Heart right ventricle (tissue), 16 donors: ENCODE results near the gene ANK3. TPM values are rescaled to one million over a fixed set of nuclear protein-coding genes. Genes with fewer than 3 reads are reported as not detected.
A peak's percentile ranks its signal among the peaks of the same experiment; 100 is the strongest.

ENCODE experiments used
- ATAC-seq, 8 donors: fragments of 200-7000 bp; cut with Tn5 transposase; one replicate each; pipeline ENCODE4 v1.9.1; 2020; ENCODE audit warnings: mild to moderate bottlenecking in 8 of 8, moderate library complexity in 8 of 8, moderate number of reproducible peaks in 1 of 8
- DNase-seq, 2 donors: peaks; one replicate each; pipeline ENCODE4 v3.0.0-alpha.2; 2020
- H3K27ac ChIP-seq, 10 donors: fragments of 200-600 bp; sonication (generic) in 2 of 10; one replicate each; pipeline versions ENCODE4 v1.5.0 to v1.8.0; 2020 to 2022; ENCODE audit warnings: mild to moderate bottlenecking in 3 of 10
- H3K27me3 ChIP-seq, 7 donors: fragments of 200-600 bp; one replicate each; pipeline ENCODE4 v1.8.0; 2021 to 2022; ENCODE audit warnings: mild to moderate bottlenecking in 2 of 7
- H3K36me3 ChIP-seq, 9 donors: fragments of 200-600 bp; sonication (generic) in 1 of 9; one replicate each; pipeline versions ENCODE4 v1.5.0 to v1.8.0; 2020 to 2022; ENCODE audit warnings: mild to moderate bottlenecking in 2 of 9
- H3K4me1 ChIP-seq, 9 donors: fragments of 200-600 bp; sonication (generic) in 1 of 9; one replicate each; pipeline versions ENCODE4 v1.5.0 to v1.8.0; 2020 to 2022; ENCODE audit warnings: mild to moderate bottlenecking in 4 of 9
- H3K4me3 ChIP-seq, 10 donors: fragments of 200-600 bp; sonication (generic) in 2 of 10; one replicate each; pipeline versions ENCODE4 v1.5.0 to v1.8.0; 2020 to 2022; ENCODE audit warnings: mild to moderate bottlenecking in 7 of 10, moderate library complexity in 2 of 10
- H3K9me3 ChIP-seq, 11 donors: fragments of 200-600 bp in 10 of 11; sonication (generic) in 2 of 11; one replicate each; pipeline versions ENCODE4 v1.5.0 to v1.8.0; 2013 to 2022; ENCODE audit warnings: mild to moderate bottlenecking in 2 of 11, control low read depth in 1 of 11, moderate library complexity in 1 of 11
- WGBS, 2 donors: extraction: QIAGEN DNeasy Blood & Tissue Kit; methylation state at CpG; one replicate each; pipeline ENCODE4 v1.1.7; 2013; ENCODE audit warnings: inconsistent platforms in 1 of 2; 5-methylcytosine and 5-hydroxymethylcytosine counted together
- intact Hi-C, 10 donors: fragments of 100-400 bp; cut with DNase I; formaldehyde crosslinking; loops; one replicate each; pipeline versions ENCODE4 v1.11.1 to v1.14.2; 2022
- polyA plus RNA-seq, 2 donors: library from polyadenylated mRNA; stranded (reverse); fragments of 200-250 nt; gene quantifications; one replicate each; pipeline ENCODE4 v1.2.3, GENCODE V29; 2013
- total RNA-seq, 10 donors: library from RNA; stranded (reverse); fragmentation: NEBNext Ultra II Directional in 3 of 10; extraction: Animal tissue kit (Norgen Biotek cat#: 25700) in 3 of 10; gene quantifications; one replicate each; pipeline versions ENCODE4 v1.2.1 to v1.2.4, GENCODE V29; 2021 to 2023
- TF ChIP-seq, protein P1 (sequence below), 9 donors: fragments of 200-600 bp; sonication (generic) in 2 of 9; IDR thresholded peaks; one replicate each; pipeline versions ENCODE4 v1.5.0 to v1.8.0; 2021 to 2022; ENCODE audit warnings: antibody characterized with exemption in 9 of 9, mild to moderate bottlenecking in 5 of 9, moderate library complexity in 1 of 9
- donor health status: Arrhythmogenic right ventricular cardiomyopathy.
- donor health status: ischemic (EF 13 %, LVEDD 7.1; RV severe dilation, severe dysfunction).
- donor health status: healthy with polysubstance abuse.
- donor health status: DM: no; HTN: yes; CAD: no.
- donor health status: DM: no; HTN: no; CAD: no.
- donor health status: ischemic (EF 25% LVEDD 6.9; RV normal size, moderate dysfunction).
- donor health status: ischemic (EF 25% LVEDD 5.7; RV mildly dilated, moderate dysfunction).
- donor health status: healthy.
- donor health status: DM: yes; HTN: yes; CAD: no.
- donor health status: Ischemic cardiomyopathy.
- donor health status: ischemic (EF 35%, LVEDD 5.7; RV mildly dilated, moderate dysfunction).
- donor health status: nonischemic (EF 11% LVEDD 7.7; RV severe dilation, severe dysfunction).
- donor health status: DM: yes; HTN: yes; CAD: no.
- donor health status: PGD.
- donor health status: ischemic (EF 29% LVEDD 5.4; RV normal size, mild dysfunction).
- donor health status: nonischemic (EF 23%, LVEDD 6.1; RV moderate dilation, normal function).

ANK3 gene
- total and polyA plus RNA-seq, 12 donors = 34.4 to 287 (median 245) TPM

DNA sequence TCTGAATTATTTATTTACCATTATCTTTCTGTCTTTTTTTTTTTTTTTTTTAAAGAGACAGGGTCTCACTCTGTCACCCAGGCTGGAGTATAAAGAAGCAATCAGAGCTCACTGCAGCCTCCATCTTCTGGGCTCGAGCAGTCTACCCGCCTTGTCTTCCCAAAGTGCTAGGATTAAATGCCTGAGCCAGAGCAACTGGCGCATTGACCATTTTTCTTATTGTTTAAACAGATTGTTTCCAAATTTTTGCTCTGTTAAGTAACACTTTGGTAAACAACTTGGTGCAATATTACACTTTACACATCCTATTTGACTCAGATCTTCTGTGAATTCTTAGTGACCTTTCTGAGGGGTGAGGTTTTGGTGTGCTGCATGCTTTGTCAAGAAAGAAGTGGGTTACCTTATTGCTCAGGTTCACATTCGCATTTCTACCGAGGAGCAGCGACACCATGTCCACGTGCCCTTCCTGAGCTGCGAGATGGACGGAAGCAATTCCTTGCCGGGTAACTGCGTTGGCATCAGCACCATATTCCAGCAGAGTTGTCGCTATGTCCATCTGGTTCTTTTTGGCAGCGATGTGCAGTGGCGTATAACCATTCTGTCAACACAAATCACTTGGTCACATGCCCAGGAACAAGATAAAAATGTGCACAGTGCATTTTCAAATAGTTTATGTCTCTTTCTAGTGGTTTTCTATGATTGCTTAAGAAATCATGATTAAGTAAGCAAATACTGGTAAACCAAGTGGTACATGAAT is 203.2 kb downstream of the ANK3 start:
- ATAC-seq = peak; percentile 72 to 89 (median 82)
- Histone ChIP-seq H3K27ac (peak overlapping the region in 6 of 10 donors; percentile 18 to 54 (median 46)), H3K36me3 (peaks cover 0 to 34% (median 0%) of the 10 kb centered on the region in 9 donors), H3K27me3 (no peaks in the 10 kb centered on the region), H3K9me3 (peaks cover 0 to 10% (median 0%) of the 10 kb centered on the region in 11 donors), H3K4me3 (no peak overlapping the region), H3K4me1 (peaks cover 0 to 58% (median 25%) of the 10 kb centered on the region in 9 donors)
- intact Hi-C loops = loop anchor here in 3 of 10 donors (5.0 kb wide), 3 partner anchors 64 to 1819 kb away; no protein-coding TSS in a partner anchor
- TF ChIP-seq, protein P1, sequence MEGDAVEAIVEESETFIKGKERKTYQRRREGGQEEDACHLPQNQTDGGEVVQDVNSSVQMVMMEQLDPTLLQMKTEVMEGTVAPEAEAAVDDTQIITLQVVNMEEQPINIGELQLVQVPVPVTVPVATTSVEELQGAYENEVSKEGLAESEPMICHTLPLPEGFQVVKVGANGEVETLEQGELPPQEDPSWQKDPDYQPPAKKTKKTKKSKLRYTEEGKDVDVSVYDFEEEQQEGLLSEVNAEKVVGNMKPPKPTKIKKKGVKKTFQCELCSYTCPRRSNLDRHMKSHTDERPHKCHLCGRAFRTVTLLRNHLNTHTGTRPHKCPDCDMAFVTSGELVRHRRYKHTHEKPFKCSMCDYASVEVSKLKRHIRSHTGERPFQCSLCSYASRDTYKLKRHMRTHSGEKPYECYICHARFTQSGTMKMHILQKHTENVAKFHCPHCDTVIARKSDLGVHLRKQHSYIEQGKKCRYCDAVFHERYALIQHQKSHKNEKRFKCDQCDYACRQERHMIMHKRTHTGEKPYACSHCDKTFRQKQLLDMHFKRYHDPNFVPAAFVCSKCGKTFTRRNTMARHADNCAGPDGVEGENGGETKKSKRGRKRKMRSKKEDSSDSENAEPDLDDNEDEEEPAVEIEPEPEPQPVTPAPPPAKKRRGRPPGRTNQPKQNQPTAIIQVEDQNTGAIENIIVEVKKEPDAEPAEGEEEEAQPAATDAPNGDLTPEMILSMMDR (IDR thresholded peaks at IDR 0.05) = no peak
- peak; percentile 34 to 60 for DNase-seq
- 46 to 58% methylated on average over 14 of the region's 14 CpGs for WGBS, 2 donors

DNA sequence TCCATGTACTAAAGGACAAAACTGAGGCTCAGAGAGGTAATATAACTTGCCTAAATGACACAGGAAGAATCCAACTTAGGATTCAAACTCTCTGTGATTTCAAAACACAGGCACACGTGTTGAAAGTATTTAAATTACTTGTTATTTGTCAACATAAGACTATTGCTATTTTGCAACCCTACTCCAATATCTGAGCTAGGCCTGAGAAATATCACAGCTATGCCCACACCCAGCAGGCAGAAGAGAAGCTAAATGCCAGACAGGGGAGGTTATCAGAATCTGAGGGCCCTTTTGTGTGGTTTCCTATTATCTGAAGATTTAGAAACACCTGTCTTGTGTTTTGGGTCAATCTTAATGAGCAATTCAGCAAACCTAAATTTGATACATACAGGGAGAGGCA is 204.3 kb downstream of the ANK3 start:
- no peaks in the 10 kb centered on the region for H3K27me3 ChIP-seq
- intact Hi-C loops = loop anchor here in 3 of 10 donors (5.0 kb wide), 3 partner anchors 63 to 1818 kb away; no protein-coding TSS in a partner anchor
- TF ChIP-seq, protein P1 (IDR thresholded peaks at IDR 0.05) = no peak
- no peak overlapping the region for H3K4me3 ChIP-seq
- H3K4me1 ChIP-seq = peaks cover 0 to 57% (median 25%) of the 10 kb centered on the region in 9 donors
- DNase-seq = no peak
- peaks cover 0 to under 1% (median 0%) of the 10 kb centered on the region in 11 donors for H3K9me3 ChIP-seq
- WGBS, 2 donors = 38 to 40% methylated on average over 1 of the region's 1 CpG
- H3K27ac ChIP-seq = peak overlapping the region in 2 of 10 donors; percentile 18 to 54
- peaks cover 0 to 41% (median 0%) of the 10 kb centered on the region in 9 donors for H3K36me3 ChIP-seq
- ATAC-seq = no peak

DNA sequence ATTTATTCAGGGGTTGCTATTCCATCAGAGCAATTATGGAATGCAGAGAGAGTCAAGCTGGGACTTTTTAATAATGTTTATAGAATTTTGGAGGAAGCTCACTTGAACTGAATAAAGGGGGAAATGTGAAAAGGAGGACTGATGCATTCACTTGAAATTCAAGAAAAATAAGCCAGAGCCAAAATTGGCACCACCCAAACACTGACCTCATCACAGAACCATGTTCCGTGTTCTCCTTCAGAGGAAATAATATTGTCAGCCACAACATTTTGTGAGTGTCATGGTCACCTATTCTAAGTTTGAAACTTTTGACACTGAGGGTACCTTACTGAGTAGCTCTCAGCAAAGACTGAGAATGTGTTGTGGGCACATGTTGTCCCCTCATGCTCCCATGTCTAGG is 207.0 kb downstream of the ANK3 start:
- H3K9me3 ChIP-seq = no peaks in the 10 kb centered on the region
- DNase-seq (no peak), ATAC-seq (peak in 5 of 8 donors; percentile 9 to 62 (median 27))
- 32 to 39% methylated on average over 1 of the region's 1 CpG for WGBS, 2 donors
- peaks cover 0 to 37% (median 7%) of the 10 kb centered on the region in 9 donors for H3K4me1 ChIP-seq
- intact Hi-C loops = no loop called here
- TF ChIP-seq, protein P1 (IDR thresholded peaks at IDR 0.05) = no peak
- no peak overlapping the region for H3K4me3 ChIP-seq
- peak overlapping the region in 3 of 10 donors; percentile 28 to 51 (median 36) for H3K27ac ChIP-seq
- H3K36me3 ChIP-seq = peaks cover 0 to 48% (median 0%) of the 10 kb centered on the region in 9 donors
- no peaks in the 10 kb centered on the region for H3K27me3 ChIP-seq

DNA sequence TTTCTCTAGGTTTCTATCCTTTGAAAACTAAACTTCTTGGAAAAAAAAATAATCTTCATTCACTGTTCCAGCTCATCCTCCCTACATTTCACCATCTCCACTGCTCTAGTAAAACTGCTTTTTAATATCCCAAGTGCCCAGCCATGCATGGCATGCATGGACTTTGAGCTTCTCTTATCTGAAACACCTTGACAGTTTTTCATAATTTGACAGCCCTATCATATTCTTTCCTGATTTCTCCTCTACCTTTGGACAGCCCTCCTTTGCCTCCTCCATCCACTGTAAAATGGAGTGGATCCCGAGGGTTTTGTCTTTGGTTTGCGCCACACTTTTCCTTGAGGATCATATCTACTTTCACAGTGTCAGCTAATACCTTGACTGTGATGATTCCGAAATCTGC is 212.8 kb downstream of the ANK3 start:
- no peaks in the 10 kb centered on the region for H3K9me3 ChIP-seq
- intact Hi-C loops = no loop called here
- H3K36me3 ChIP-seq = peaks cover 0 to 44% (median 0%) of the 10 kb centered on the region in 9 donors
- H3K4me3 ChIP-seq = no peak overlapping the region
- peaks cover 0 to 8% (median 0%) of the 10 kb centered on the region in 9 donors for H3K4me1 ChIP-seq
- no peak overlapping the region for H3K27ac ChIP-seq
- ATAC-seq (no peak), DNase-seq (no peak)
- TF ChIP-seq, protein P1 (IDR thresholded peaks at IDR 0.05) = no peak
- no peaks in the 10 kb centered on the region for H3K27me3 ChIP-seq
- 80 to 96% methylated on average over 3 of the region's 3 CpGs for WGBS, 2 donors
